OCI-LY7 (cell line): ENCODE measurements around the gene POLD3.

Experiments used
- EZH2phosphoT487 ChIP-seq: fragments of 200-600 bp; sonication (generic); IDR thresholded peaks from 2 replicates; pipeline ENCODE4 v1.6.1; 2018; ENCODE audit warnings: low read depth, borderline replicate concordance, mild to moderate bottlenecking, mixed run types, antibody characterized with exemption, low read length, moderate library complexity, mixed read lengths
- TF ChIP-seq, protein P1 (sequence below): fragments of 200-600 bp; sonication (generic); conservative IDR thresholded peaks from 2 replicates; pipeline ENCODE4 v1.5.1; 2014; ENCODE audit warnings: mild to moderate bottlenecking, antibody characterized with exemption, low read length, moderate library complexity, mixed read lengths

- TF ChIP-seq, protein P1, sequence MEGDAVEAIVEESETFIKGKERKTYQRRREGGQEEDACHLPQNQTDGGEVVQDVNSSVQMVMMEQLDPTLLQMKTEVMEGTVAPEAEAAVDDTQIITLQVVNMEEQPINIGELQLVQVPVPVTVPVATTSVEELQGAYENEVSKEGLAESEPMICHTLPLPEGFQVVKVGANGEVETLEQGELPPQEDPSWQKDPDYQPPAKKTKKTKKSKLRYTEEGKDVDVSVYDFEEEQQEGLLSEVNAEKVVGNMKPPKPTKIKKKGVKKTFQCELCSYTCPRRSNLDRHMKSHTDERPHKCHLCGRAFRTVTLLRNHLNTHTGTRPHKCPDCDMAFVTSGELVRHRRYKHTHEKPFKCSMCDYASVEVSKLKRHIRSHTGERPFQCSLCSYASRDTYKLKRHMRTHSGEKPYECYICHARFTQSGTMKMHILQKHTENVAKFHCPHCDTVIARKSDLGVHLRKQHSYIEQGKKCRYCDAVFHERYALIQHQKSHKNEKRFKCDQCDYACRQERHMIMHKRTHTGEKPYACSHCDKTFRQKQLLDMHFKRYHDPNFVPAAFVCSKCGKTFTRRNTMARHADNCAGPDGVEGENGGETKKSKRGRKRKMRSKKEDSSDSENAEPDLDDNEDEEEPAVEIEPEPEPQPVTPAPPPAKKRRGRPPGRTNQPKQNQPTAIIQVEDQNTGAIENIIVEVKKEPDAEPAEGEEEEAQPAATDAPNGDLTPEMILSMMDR: no peak
- TF ChIP-seq EZH2phosphoT487: no peak
Observed at GRCh38 chr11:74583024-74583624, 9.3 kb upstream of the POLD3 start.
